Middle frontal gyrus (tissue), 1 donor: Measurements from ENCODE around the gene CIP2A.
"Not testable (repeated sequence)": the region's sequence is repeated elsewhere in the genome, so short reads cannot be mapped to it uniquely, and the experiment has no call there.

Experiments
- DNase-seq: peaks from one replicate; pipeline ENCODE4 v3.0.0-alpha.2; 2015; ENCODE audit warnings: low spot score; ENCODE audit errors: extremely low spot score

CIP2A gene

GRCh38 chr3:108589081-108589997 lies at the start of gene CIP2A, which contains the start of gene DZIP3:
TSS of gene CIP2A (minus strand) at chr3:108589438. CDS start at chr3:108589375, 63 bp downstream.
TSS of gene DZIP3 (plus strand) at chr3:108589722. CDS start at chr3:108605407, 15,685 bp downstream.
- peak; percentile 55 for DNase-seq

- no peak for DNase-seq
Observed at GRCh38 chr3:108629974-108630373, 40.7 kb upstream of the CIP2A start.

GRCh38 chr3:108623504-108623903 lies 34.3 kb upstream of the CIP2A start:
- no peak for DNase-seq

- no peak for DNase-seq
Observed at GRCh38 chr3:108620250-108620649, 31.0 kb upstream of the CIP2A start.

GRCh38 chr3:108616090-108616489 lies 26.9 kb upstream of the CIP2A start:
- DNase-seq, result not testable (repeated sequence)

- DNase-seq, result no peak
Observed at GRCh38 chr3:108610651-108611050, 21.4 kb upstream of the CIP2A start.

GRCh38 chr3:108608750-108609149 lies 19.5 kb upstream of the CIP2A start:
- DNase-seq, result no peak

- DNase-seq, result no peak
Observed at GRCh38 chr3:108605491-108605890, 16.3 kb upstream of the CIP2A start.

GRCh38 chr3:108605028-108605427 lies 15.8 kb upstream of the CIP2A start:
- DNase-seq, result no peak

GRCh38 chr3:108603691-108604090 lies 14.5 kb upstream of the CIP2A start:
- DNase-seq, result no peak

- no peak for DNase-seq
Observed at GRCh38 chr3:108602935-108603294, 13.7 kb upstream of the CIP2A start.

GRCh38 chr3:108602249-108602934 lies 13.2 kb upstream of the CIP2A start:
- DNase-seq, result peak; percentile 51

- no peak for DNase-seq
Observed at GRCh38 chr3:108599677-108600409, 10.6 kb upstream of the CIP2A start.

- DNase-seq, result no peak
Observed at GRCh38 chr3:108598375-108598774, 9.1 kb upstream of the CIP2A start.

GRCh38 chr3:108595321-108595720 lies 6.1 kb upstream of the CIP2A start:
- no peak for DNase-seq

GRCh38 chr3:108590460-108590859 lies 1.2 kb upstream of the CIP2A start:
- no peak for DNase-seq

- DNase-seq, result no peak
Observed at GRCh38 chr3:108589998-108590323, 723 bp upstream of the CIP2A start.

- DNase-seq, result no peak
Observed at GRCh38 chr3:108588601-108589000, 637 bp downstream of the CIP2A start.

- DNase-seq, result no peak
Observed at GRCh38 chr3:108578064-108578463, 11.2 kb downstream of the CIP2A start.

- DNase-seq, result no peak
Observed at GRCh38 chr3:108569336-108569735, 19.9 kb downstream of the CIP2A start.

GRCh38 chr3:108566599-108566998 lies 22.6 kb downstream of the CIP2A start:
- no peak for DNase-seq

GRCh38 chr3:108565506-108565905 lies 23.7 kb downstream of the CIP2A start:
- DNase-seq, result no peak
